Duodenal mucosa (tissue), 2 donors: ENCODE measurements around the gene KHDC1L.

Source experiments
- H3K27ac ChIP-seq: one replicate; pipeline ENCODE4 v1.7.0; 2013; ENCODE audit warnings: low read depth, low read length
- H3K27me3 ChIP-seq, 2 donors: one replicate each; pipeline ENCODE4 v1.7.0; 2013; ENCODE audit warnings: low read length in 2 of 2, control low read depth in 1 of 2; ENCODE audit not compliant: insufficient read depth in 2 of 2, control insufficient read depth in 1 of 2
- H3K36me3 ChIP-seq, 2 donors: one replicate each; pipeline ENCODE4 v1.7.0; 2013; ENCODE audit warnings: low read length in 2 of 2, control low read depth in 1 of 2; ENCODE audit not compliant: insufficient read depth in 2 of 2, control insufficient read depth in 1 of 2
- H3K4me1 ChIP-seq, 2 donors: one replicate each; pipeline ENCODE4 v1.7.0; 2013; ENCODE audit warnings: low read length in 2 of 2, control low read depth in 1 of 2; ENCODE audit not compliant: insufficient read depth in 2 of 2, control insufficient read depth in 1 of 2
- H3K4me3 ChIP-seq, 2 donors: one replicate each; pipeline ENCODE4 v1.7.0; 2013; ENCODE audit warnings: low read length in 2 of 2, low read depth in 1 of 2
- H3K9ac ChIP-seq, 2 donors: one replicate each; pipeline ENCODE4 v1.7.0; 2013; ENCODE audit warnings: low read length in 2 of 2, low read depth in 1 of 2
- H3K9me3 ChIP-seq, 2 donors: one replicate each; pipeline ENCODE4 v1.7.0; 2013; ENCODE audit warnings: low read length in 2 of 2, control low read depth in 1 of 2; ENCODE audit not compliant: control insufficient read depth in 1 of 2

Gene KHDC1L

GRCh38 chr6:73180076-73180738, 45.1 kb downstream of the KHDC1L start:
- Histone ChIP-seq H3K4me3 (no peak overlapping the region), H3K9ac (no peak overlapping the region)

GRCh38 chr6:73177221-73177944, 47.9 kb downstream of the KHDC1L start:
- Histone ChIP-seq H3K9ac (no peak overlapping the region), H3K27me3 (no peaks in the 10 kb centered on the region), H3K4me1 (no peaks in the 10 kb centered on the region), H3K9me3 (no peaks in the 10 kb centered on the region), H3K36me3 (no peaks in the 10 kb centered on the region), H3K27ac (no peak overlapping the region), H3K4me3 (no peak overlapping the region)

More at GRCh38 chr6:73180076-73180738, 45.1 kb downstream of the KHDC1L start:
- H3K27ac ChIP-seq, result no peak overlapping the region
- H3K4me1 ChIP-seq, result no peaks in the 10 kb centered on the region
- no peaks in the 10 kb centered on the region for H3K27me3 ChIP-seq
- H3K9me3 ChIP-seq, result no peaks in the 10 kb centered on the region
- no peaks in the 10 kb centered on the region for H3K36me3 ChIP-seq

- no peaks in the 10 kb centered on the region for H3K4me1 ChIP-seq
- no peaks in the 10 kb centered on the region for H3K36me3 ChIP-seq
- no peaks in the 10 kb centered on the region for H3K27me3 ChIP-seq
- H3K9ac ChIP-seq, result no peak overlapping the region
- H3K27ac ChIP-seq, result no peak overlapping the region
- no peaks in the 10 kb centered on the region for H3K9me3 ChIP-seq
- H3K4me3 ChIP-seq, result no peak overlapping the region
Measured at GRCh38 chr6:73176057-73176456, 49.2 kb downstream of the KHDC1L start.

GRCh38 chr6:73174646-73175045, 50.6 kb downstream of the KHDC1L start:
- Histone ChIP-seq H3K27ac (no peak overlapping the region), H3K36me3 (no peaks in the 10 kb centered on the region), H3K4me3 (no peak overlapping the region), H3K27me3 (no peaks in the 10 kb centered on the region), H3K9ac (no peak overlapping the region), H3K4me1 (no peaks in the 10 kb centered on the region), H3K9me3 (no peaks in the 10 kb centered on the region)
